ENCODE results near the gene TLE4. TPM values are rescaled to one million over a fixed set of nuclear protein-coding genes. Genes with fewer than 3 reads are reported as not detected.

Gene TLE4
- total and polyA plus RNA-seq, 10 of the 15 experiments (the other 5 are each of a cell fraction or from before 2014, with no cell fraction given) = 5.3 to 53.3 (median 23.3) TPM

DNA sequence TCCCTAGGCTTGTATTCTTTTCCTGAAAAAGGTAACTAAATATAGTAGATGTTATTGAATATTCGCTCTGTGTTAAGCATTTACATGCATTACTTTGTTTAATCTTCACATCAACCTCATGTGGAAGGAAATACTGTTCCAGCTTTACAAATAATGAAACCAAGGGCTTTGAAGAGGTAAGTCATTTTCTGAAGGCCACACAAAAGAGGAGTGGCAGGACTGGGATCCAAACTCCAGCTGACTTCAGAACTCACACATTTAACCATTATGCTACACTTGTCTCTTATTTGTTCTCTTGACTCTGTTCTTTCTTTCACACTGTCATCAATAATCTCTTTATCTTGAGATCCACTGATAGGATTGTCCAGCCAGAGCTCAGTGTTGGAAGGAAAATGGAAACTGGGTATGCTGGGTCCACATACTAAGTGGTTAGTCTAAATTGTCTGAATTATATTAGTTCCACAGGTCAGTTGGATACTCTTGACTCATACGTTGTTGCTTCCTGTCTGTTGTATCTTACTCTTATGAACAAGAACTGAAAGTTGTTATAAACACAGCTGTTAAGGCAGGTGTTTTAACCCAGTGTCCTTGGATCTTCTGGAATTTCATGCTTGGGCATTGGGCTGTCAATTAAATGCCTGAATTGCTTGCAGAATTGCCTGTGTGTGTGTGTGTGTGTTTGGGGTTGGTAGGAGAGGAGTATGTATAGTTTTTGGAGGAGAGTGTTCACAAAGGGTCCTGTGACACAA, 65.6 kb downstream of the TLE4 start (continued):
- TF ChIP-seq REST (IDR thresholded peaks at IDR 0.05; ENCODE audit: low read depth, low read length) (no peak), MEF2B (IDR thresholded peaks at IDR 0.05; ENCODE audit: partially characterized antibody, poor library complexity, severe bottlenecking) (no peak), KAT2A (conservative IDR thresholded peaks at IDR 0.05; ENCODE audit: control insufficient read depth, low read depth, low read length) (no peak), YY1 (IDR thresholded peaks at IDR 0.05; ENCODE audit: low read depth, low read length) (no peak), BACH1 (IDR thresholded peaks at IDR 0.05; ENCODE audit: borderline replicate concordance) (no peak), RCOR1 (conservative IDR thresholded peaks at IDR 0.05; ENCODE audit: low read depth, low read length) (no peak), ZNF207 (IDR thresholded peaks at IDR 0.05; ENCODE audit: borderline replicate concordance) (no peak), NKRF (conservative IDR thresholded peaks at IDR 0.05) (no peak), MTA3 (IDR thresholded peaks at IDR 0.05; ENCODE audit: borderline replicate concordance, low read length) (no peak), PKNOX1 (IDR thresholded peaks at IDR 0.05) (0 out of 2 replicates have a peak, but pooled peaks have one; percentile 11), ZNF217 (IDR thresholded peaks at IDR 0.05) (no peak), JUND (IDR thresholded peaks at IDR 0.05; ENCODE audit: low read depth, low read length) (no peak), BCL11A (IDR thresholded peaks at IDR 0.05; ENCODE audit: low read depth, low read length) (no peak), IKZF2 (IDR thresholded peaks at IDR 0.05) (peak in 1 of 2 experiments; percentile 23; a peak in 1 of 4 replicates), TCF12 (IDR thresholded peaks at IDR 0.05; ENCODE audit: low read depth, low read length) (0 out of 2 replicates have a peak, but pooled peaks have one; percentile 28), RUNX3 (IDR thresholded peaks at IDR 0.05; ENCODE audit: low read length) (no peak), SMARCA5 (IDR thresholded peaks at IDR 0.05) (no peak), E4F1 (IDR thresholded peaks at IDR 0.05; ENCODE audit: borderline replicate concordance, partially characterized antibody) (no peak)
- TF ChIP-seq, protein P1, sequence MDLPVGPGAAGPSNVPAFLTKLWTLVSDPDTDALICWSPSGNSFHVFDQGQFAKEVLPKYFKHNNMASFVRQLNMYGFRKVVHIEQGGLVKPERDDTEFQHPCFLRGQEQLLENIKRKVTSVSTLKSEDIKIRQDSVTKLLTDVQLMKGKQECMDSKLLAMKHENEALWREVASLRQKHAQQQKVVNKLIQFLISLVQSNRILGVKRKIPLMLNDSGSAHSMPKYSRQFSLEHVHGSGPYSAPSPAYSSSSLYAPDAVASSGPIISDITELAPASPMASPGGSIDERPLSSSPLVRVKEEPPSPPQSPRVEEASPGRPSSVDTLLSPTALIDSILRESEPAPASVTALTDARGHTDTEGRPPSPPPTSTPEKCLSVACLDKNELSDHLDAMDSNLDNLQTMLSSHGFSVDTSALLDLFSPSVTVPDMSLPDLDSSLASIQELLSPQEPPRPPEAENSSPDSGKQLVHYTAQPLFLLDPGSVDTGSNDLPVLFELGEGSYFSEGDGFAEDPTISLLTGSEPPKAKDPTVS (IDR thresholded peaks at IDR 0.05; ENCODE audit: low read depth, low read length) = no peak
